SU-DHL-6 (cell line): Measurements from ENCODE around the gene RUFY4.

Source experiments
- CTCF ChIP-seq: fragments of 200-600 bp; sonication (generic); IDR thresholded peaks from one replicate; pipeline ENCODE4 v1.5.1; 2017; ENCODE audit warnings: antibody characterized with exemption, mild to moderate bottlenecking, low read length, moderate library complexity; ENCODE audit not compliant: insufficient read depth, poor library complexity, severe bottlenecking
- EZH2phosphoT487 ChIP-seq: fragments of 200-600 bp; sonication (generic), shearing (Covaris generic); conservative IDR thresholded peaks from 2 replicates; pipeline ENCODE4 v1.6.1; 2018; ENCODE audit warnings: mild to moderate bottlenecking, antibody characterized with exemption, low read length, moderate library complexity, mixed read lengths

GRCh38 chr2:218051903-218052302, 17.1 kb upstream of the RUFY4 start:
- TF ChIP-seq CTCF (no peak), EZH2phosphoT487 (no peak)
